SK-N-SH treated with all-trans-retinoic acid at 6 μM for 48 hours (cell line): ENCODE data around the gene BICRAL.
"Not testable (repeated sequence)": the region's sequence is repeated elsewhere in the genome, so short reads cannot be mapped to it uniquely, and the experiment has no call there.

Source experiments
- CREB5 ChIP-seq: fragments of 250-450 bp; sonication (Bioruptor Pico); IDR thresholded peaks from 2 replicates; pipeline ENCODE4 v1.5.1; 2020; ENCODE audit warnings: low read depth, mild to moderate bottlenecking, moderate library complexity
- ESRRG ChIP-seq: fragments of 250-450 bp; sonication (Bioruptor Pico); IDR thresholded peaks from 2 replicates; pipeline ENCODE4 v1.6.1; 2021; ENCODE audit warnings: mild to moderate bottlenecking
- GLIS3 ChIP-seq: fragments of 250-450 bp; sonication (Bioruptor Pico); IDR thresholded peaks from 2 replicates; pipeline ENCODE4 v1.5.0; 2020; ENCODE audit warnings: mild to moderate bottlenecking, moderate library complexity
- ISL1 ChIP-seq: fragments of 250-450 bp; sonication (Bioruptor Pico); IDR thresholded peaks from 2 replicates; pipeline ENCODE4 v2.1.2; 2022; ENCODE audit warnings: mild to moderate bottlenecking, moderate library complexity
- POU6F1 ChIP-seq: fragments of 250-450 bp; sonication (Bioruptor Pico); IDR thresholded peaks from 2 replicates; pipeline ENCODE4 v1.8.0; 2021; ENCODE audit warnings: low read depth, mild to moderate bottlenecking, moderate library complexity, borderline replicate concordance
- RARB ChIP-seq: fragments of 250-450 bp; sonication (Bioruptor Pico); IDR thresholded peaks from 2 replicates; pipeline ENCODE4 v1.8.0; 2021; ENCODE audit warnings: mild to moderate bottlenecking, moderate library complexity
- SNAI2 ChIP-seq: fragments of 250-450 bp; sonication (Bioruptor Pico); IDR thresholded peaks from 2 replicates; pipeline ENCODE4 v1.5.0; 2020; ENCODE audit warnings: mild to moderate bottlenecking, moderate library complexity
- TCF4 ChIP-seq: fragments of 250-450 bp; sonication (Bioruptor Pico); IDR thresholded peaks from 2 replicates; pipeline ENCODE4 v1.8.0; 2021; ENCODE audit warnings: mild to moderate bottlenecking, moderate library complexity, borderline replicate concordance
- ZNF70 ChIP-seq: fragments of 450-650 bp; formaldehyde crosslinking; IDR thresholded peaks from 2 replicates; pipeline ENCODE4 v1.5.0; 2020; ENCODE audit warnings: mild to moderate bottlenecking, moderate library complexity
- ZNF8 ChIP-seq: fragments of 450-650 bp; formaldehyde crosslinking; IDR thresholded peaks from 2 replicates; pipeline ENCODE4 v1.5.0; 2020; ENCODE audit warnings: mild to moderate bottlenecking, moderate library complexity
- TF ChIP-seq, protein P1 (sequence below): fragments of 250-450 bp; sonication (Bioruptor Pico); IDR thresholded peaks from 2 replicates; pipeline ENCODE4 v1.8.0; 2020; ENCODE audit warnings: mild to moderate bottlenecking, moderate library complexity, borderline replicate concordance
- TF ChIP-seq, protein P2 (sequence below): fragments of 250-450 bp; sonication (Bioruptor Pico); IDR thresholded peaks from 2 replicates; pipeline ENCODE4 v1.5.0; 2020; ENCODE audit warnings: mild to moderate bottlenecking, moderate library complexity

- not testable (repeated sequence) for TF ChIP-seq RARB; CREB5 (CRISPR knock-in tag); SNAI2 (CRISPR knock-in tag); ISL1 (CRISPR knock-in tag); TCF4 (CRISPR knock-in tag); ZNF8 (CRISPR knock-in tag); POU6F1 (CRISPR knock-in tag); GLIS3 (CRISPR knock-in tag); ZNF70 (CRISPR knock-in tag); ESRRG (CRISPR knock-in tag)
- TF ChIP-seq, protein P1, sequence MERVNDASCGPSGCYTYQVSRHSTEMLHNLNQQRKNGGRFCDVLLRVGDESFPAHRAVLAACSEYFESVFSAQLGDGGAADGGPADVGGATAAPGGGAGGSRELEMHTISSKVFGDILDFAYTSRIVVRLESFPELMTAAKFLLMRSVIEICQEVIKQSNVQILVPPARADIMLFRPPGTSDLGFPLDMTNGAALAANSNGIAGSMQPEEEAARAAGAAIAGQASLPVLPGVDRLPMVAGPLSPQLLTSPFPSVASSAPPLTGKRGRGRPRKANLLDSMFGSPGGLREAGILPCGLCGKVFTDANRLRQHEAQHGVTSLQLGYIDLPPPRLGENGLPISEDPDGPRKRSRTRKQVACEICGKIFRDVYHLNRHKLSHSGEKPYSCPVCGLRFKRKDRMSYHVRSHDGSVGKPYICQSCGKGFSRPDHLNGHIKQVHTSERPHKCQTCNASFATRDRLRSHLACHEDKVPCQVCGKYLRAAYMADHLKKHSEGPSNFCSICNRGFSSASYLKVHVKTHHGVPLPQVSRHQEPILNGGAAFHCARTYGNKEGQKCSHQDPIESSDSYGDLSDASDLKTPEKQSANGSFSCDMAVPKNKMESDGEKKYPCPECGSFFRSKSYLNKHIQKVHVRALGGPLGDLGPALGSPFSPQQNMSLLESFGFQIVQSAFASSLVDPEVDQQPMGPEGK (CRISPR knock-in tag): not testable (repeated sequence)
- TF ChIP-seq, protein P2, sequence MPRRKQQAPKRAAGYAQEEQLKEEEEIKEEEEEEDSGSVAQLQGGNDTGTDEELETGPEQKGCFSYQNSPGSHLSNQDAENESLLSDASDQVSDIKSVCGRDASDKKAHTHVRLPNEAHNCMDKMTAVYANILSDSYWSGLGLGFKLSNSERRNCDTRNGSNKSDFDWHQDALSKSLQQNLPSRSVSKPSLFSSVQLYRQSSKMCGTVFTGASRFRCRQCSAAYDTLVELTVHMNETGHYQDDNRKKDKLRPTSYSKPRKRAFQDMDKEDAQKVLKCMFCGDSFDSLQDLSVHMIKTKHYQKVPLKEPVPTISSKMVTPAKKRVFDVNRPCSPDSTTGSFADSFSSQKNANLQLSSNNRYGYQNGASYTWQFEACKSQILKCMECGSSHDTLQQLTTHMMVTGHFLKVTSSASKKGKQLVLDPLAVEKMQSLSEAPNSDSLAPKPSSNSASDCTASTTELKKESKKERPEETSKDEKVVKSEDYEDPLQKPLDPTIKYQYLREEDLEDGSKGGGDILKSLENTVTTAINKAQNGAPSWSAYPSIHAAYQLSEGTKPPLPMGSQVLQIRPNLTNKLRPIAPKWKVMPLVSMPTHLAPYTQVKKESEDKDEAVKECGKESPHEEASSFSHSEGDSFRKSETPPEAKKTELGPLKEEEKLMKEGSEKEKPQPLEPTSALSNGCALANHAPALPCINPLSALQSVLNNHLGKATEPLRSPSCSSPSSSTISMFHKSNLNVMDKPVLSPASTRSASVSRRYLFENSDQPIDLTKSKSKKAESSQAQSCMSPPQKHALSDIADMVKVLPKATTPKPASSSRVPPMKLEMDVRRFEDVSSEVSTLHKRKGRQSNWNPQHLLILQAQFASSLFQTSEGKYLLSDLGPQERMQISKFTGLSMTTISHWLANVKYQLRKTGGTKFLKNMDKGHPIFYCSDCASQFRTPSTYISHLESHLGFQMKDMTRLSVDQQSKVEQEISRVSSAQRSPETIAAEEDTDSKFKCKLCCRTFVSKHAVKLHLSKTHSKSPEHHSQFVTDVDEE (CRISPR knock-in tag): not testable (repeated sequence)
These were observed 15.8 kb downstream of the BICRAL start for GRCh38 chr6:42797696-42798095.
